ENCODE data around the gene FARP1.

FARP1 gene

GRCh38 chr13:98200211-98200878 is 57.5 kb downstream of the FARP1 start:
- peak; percentile 68 for DNase-seq (ENCODE audit: low spot score)

DNA sequence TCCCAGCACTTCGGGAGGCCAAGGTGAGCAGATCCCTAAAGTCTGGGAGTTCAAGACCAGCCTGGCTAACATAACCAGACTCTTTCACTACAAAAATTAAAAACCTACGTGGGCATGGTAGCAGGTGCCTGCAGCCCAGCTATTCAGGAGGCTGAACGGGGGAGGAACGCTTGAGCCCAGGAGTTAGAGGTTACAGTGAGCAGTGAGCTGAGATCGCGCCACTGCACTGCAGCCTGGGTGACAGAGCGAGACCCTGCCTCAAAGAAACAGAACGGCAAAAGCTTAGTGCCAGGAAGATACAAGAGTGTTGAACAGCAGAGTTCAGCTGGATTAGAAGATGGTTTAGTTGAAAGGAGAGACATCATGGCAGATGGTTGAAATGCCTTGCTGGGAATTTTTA is 58.3 kb downstream of the FARP1 start:
- no peak for DNase-seq (ENCODE audit: low spot score)

GRCh38 chr13:98201984-98202383 is 59.1 kb downstream of the FARP1 start:
- DNase-seq (ENCODE audit: low spot score): no peak

GRCh38 chr13:98203646-98204326 is 60.9 kb downstream of the FARP1 start:
- no peak for DNase-seq (ENCODE audit: low spot score)

- no peak for DNase-seq (ENCODE audit: low spot score)
These were observed 61.7 kb downstream of the FARP1 start for GRCh38 chr13:98204546-98204945.

GRCh38 chr13:98206946-98207345 is 64.1 kb downstream of the FARP1 start:
- no peak for DNase-seq (ENCODE audit: low spot score)

GRCh38 chr13:98207416-98207815 is 64.5 kb downstream of the FARP1 start:
- DNase-seq (ENCODE audit: low spot score): no peak

DNA sequence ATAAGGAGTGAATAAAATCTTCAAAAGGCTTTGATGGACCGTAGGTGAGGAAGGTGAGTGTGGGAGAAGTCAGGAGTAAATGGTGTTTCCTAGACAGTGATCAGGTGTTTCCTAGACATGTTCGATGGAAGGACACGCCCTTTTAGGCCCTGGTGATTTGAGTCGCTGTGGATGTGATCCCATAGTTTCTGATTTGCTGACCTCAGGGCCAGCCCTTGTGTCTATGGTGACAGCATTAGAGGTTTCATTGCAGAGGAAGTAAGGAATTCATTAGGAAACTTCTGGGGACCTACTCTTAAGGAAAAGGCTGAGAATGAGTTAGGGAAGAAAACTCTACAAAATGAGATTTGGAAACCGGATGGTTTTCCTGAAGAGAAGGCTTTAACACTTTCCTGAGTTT is 65.7 kb downstream of the FARP1 start:
- DNase-seq (ENCODE audit: low spot score): no peak

DNA sequence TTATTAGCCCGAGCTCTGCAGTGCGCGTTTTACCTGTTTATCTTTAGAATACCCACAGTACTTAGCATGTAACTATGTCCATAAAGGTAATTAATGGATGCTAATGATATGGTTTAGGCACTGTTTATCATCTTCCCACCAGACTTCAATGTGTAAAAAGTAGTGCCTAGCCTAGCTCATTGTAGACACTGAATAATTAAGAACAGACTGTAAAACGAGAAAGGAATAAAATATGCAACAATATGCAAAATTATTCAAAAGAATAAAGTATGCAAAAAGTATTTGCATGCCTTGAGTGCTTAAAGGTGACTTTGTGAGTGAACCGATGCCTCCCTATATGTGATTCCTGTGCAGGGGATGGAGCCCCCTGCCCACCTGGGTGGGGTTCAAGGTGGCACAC is 69.9 kb downstream of the FARP1 start:
- no peak for DNase-seq (ENCODE audit: low spot score)

GRCh38 chr13:98213354-98213753 is 70.5 kb downstream of the FARP1 start:
- DNase-seq (ENCODE audit: low spot score): no peak

- DNase-seq (ENCODE audit: low spot score): peak; percentile 33
These were observed 71.2 kb downstream of the FARP1 start for GRCh38 chr13:98214008-98214643.

DNA sequence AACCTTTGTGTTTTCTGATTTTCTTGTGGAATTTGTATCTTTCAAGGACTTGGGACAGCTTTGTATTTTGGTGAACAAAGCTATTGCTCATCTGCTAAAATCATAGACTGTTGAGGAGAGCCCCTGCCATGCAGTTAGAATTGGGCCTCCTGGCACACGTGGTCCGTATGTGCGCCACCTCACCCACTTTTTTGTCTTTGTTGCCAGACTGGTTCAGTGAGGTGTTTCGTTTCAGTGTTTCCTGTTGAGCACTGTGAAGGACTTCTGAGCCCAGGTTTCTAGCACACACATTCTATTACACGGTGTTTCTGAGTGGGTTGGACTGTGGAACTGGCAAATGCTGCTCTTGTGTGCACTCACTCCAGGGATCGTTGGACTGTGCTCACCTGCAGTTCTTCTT is 71.8 kb downstream of the FARP1 start:
- DNase-seq (ENCODE audit: low spot score): peak; percentile 41

GRCh38 chr13:98215508-98215907 is 72.6 kb downstream of the FARP1 start:
- DNase-seq (ENCODE audit: low spot score): no peak

GRCh38 chr13:98216135-98216565 is 73.3 kb downstream of the FARP1 start:
- DNase-seq (ENCODE audit: low spot score): no peak

GRCh38 chr13:98216711-98217285 is 73.9 kb downstream of the FARP1 start:
- no peak for DNase-seq (ENCODE audit: low spot score)

- no peak for DNase-seq (ENCODE audit: low spot score)
These were observed 74.7 kb downstream of the FARP1 start for GRCh38 chr13:98217597-98217996.

DNA sequence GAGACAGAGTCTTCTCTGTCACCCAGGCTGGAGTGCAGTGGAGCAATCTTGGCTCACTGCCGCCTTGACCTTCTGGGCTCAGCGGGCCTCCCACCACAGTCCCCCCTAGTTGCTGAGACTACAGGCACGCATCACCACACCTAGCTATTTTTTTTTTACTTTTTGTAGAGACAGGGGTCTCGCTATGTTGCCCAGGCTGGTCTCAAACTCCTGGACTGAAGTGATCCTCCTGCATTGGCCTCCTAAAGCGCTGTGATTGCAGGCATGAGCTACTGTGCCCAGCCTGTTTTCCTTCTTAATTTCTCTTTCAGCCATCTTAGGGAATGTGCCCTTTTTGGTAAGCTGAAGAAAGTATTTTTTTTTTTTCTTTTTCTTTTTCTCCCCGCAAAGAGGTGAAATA is 76.8 kb downstream of the FARP1 start:
- no peak for DNase-seq (ENCODE audit: low spot score)

DNA sequence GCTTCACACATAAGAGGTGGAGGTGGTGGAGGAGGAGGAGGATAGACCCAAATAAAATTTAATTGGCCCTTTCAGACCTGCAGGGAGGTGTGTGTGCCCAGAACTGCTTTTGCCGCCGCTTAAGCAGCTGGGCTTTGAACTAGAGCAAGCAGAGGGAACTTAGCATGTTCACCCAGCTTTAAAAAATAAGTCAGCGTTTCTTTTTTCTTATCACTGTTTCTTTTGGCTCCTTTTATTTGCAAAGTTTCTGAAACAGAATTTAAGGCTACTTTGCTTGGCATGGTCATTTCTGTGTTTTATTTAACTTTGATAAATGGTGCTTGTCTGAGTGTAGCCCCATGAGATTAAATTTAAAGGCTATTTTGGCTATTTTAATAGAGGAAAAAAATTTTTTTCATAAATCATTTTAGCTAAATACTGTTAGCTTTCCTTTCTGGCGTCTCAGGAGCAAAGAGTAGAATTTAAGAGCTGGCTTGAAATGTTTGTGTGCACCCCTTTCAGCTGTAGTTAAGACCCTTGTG is 77.4 kb downstream of the FARP1 start:
- no peak for DNase-seq (ENCODE audit: low spot score)

- DNase-seq (ENCODE audit: low spot score): no peak
These were observed 78.3 kb downstream of the FARP1 start for GRCh38 chr13:98221234-98221633.

- DNase-seq (ENCODE audit: low spot score): no peak
These were observed 79.2 kb downstream of the FARP1 start for GRCh38 chr13:98222081-98222554.

- DNase-seq (ENCODE audit: low spot score): no peak
These were observed 79.9 kb downstream of the FARP1 start for GRCh38 chr13:98222816-98223215.

GRCh38 chr13:98223741-98224140 is 80.8 kb downstream of the FARP1 start:
- no peak for DNase-seq (ENCODE audit: low spot score)

DNA sequence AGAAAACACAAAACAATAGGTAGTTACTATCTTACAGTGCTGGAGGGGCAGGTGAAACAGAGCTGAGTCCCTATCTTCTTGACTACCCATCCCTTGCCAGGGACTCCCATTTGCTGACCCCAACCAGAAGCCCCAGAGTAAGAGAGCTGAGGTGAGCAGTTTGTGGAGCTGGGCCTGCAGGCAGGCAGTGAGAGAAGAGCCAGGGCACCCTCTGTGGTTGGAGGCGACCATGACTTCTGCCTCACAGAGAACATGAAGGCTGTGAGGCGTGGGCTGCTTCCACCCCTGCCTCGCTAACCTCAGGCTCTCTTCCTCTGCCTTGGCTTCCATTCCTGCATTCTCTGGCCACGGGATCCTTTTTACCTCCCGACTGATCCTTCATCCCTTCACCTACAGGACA is 81.7 kb downstream of the FARP1 start:
- DNase-seq (ENCODE audit: low spot score): no peak
